PFSK-1 (cell line): Measurements from ENCODE around the gene FLRT1.

Experiments used
- FOXP2 ChIP-seq: optimal IDR thresholded peaks from 2 replicates; pipeline ENCODE3; 2011; ENCODE audit warnings: borderline replicate concordance, control low read depth, inconsistent platforms; ENCODE audit not compliant: insufficient read depth; ENCODE audit errors: extremely low read length, extremely low read depth
- POLR2AphosphoS5 ChIP-seq: IDR thresholded peaks from 2 replicates; pipeline ENCODE4 v1.6.1; 2012; ENCODE audit warnings: low read depth, mild to moderate bottlenecking, control low read depth, low read length, moderate library complexity
- SIN3A ChIP-seq: IDR thresholded peaks from 2 replicates; pipeline ENCODE4 v1.6.1; 2012; ENCODE audit warnings: mild to moderate bottlenecking, low read length, moderate library complexity, borderline replicate concordance; ENCODE audit not compliant: insufficient read depth
- TAF1 ChIP-seq: IDR thresholded peaks from 2 replicates; pipeline ENCODE4 v1.6.1; 2012; ENCODE audit warnings: low read length, control low read depth, borderline replicate concordance; ENCODE audit not compliant: insufficient read depth
- TF ChIP-seq, protein P1 (sequence below), 2 experiments: IDR thresholded peaks; 2 replicates each; pipeline versions ENCODE4 v1.6.1 to v1.8.0; 2011 to 2012; ENCODE audit warnings: low read depth in 2 of 2, low read length in 2 of 2, control low read depth in 1 of 2, inconsistent platforms in 1 of 2, mild to moderate bottlenecking in 1 of 2, moderate library complexity in 1 of 2; ENCODE audit not compliant: insufficient read depth in 1 of 2

FLRT1 gene

DNA sequence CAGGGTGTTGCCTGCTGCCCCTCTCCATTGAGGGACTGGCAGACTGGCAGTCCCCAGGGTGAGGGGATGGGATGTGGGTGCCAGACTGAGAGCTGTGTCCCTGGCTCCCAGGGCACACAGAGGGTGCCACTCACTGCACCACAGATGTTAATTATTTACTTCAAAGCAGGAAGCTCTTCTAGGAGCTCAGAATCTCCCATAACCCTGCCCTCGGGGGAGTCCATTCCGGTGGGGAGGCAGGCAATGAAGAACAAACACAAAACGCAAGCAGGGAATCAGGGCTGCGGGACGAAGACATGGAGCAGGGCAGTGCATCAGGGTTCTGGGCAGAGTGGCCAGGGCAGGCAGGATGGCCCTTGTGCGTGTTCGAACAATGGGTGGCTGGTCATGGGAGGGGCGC is 24.4 kb upstream of the FLRT1 start:
- TF ChIP-seq POLR2AphosphoS5 (no peak), TAF1 (no peak), SIN3A (no peak), FOXP2 (no peak)
- TF ChIP-seq, protein P1, sequence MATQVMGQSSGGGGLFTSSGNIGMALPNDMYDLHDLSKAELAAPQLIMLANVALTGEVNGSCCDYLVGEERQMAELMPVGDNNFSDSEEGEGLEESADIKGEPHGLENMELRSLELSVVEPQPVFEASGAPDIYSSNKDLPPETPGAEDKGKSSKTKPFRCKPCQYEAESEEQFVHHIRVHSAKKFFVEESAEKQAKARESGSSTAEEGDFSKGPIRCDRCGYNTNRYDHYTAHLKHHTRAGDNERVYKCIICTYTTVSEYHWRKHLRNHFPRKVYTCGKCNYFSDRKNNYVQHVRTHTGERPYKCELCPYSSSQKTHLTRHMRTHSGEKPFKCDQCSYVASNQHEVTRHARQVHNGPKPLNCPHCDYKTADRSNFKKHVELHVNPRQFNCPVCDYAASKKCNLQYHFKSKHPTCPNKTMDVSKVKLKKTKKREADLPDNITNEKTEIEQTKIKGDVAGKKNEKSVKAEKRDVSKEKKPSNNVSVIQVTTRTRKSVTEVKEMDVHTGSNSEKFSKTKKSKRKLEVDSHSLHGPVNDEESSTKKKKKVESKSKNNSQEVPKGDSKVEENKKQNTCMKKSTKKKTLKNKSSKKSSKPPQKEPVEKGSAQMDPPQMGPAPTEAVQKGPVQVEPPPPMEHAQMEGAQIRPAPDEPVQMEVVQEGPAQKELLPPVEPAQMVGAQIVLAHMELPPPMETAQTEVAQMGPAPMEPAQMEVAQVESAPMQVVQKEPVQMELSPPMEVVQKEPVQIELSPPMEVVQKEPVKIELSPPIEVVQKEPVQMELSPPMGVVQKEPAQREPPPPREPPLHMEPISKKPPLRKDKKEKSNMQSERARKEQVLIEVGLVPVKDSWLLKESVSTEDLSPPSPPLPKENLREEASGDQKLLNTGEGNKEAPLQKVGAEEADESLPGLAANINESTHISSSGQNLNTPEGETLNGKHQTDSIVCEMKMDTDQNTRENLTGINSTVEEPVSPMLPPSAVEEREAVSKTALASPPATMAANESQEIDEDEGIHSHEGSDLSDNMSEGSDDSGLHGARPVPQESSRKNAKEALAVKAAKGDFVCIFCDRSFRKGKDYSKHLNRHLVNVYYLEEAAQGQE (IDR thresholded peaks at IDR 0.05; ENCODE audit: insufficient read depth in 1 of 2, low read depth in 2 of 2, low read length in 2 of 2): no peak

DNA sequence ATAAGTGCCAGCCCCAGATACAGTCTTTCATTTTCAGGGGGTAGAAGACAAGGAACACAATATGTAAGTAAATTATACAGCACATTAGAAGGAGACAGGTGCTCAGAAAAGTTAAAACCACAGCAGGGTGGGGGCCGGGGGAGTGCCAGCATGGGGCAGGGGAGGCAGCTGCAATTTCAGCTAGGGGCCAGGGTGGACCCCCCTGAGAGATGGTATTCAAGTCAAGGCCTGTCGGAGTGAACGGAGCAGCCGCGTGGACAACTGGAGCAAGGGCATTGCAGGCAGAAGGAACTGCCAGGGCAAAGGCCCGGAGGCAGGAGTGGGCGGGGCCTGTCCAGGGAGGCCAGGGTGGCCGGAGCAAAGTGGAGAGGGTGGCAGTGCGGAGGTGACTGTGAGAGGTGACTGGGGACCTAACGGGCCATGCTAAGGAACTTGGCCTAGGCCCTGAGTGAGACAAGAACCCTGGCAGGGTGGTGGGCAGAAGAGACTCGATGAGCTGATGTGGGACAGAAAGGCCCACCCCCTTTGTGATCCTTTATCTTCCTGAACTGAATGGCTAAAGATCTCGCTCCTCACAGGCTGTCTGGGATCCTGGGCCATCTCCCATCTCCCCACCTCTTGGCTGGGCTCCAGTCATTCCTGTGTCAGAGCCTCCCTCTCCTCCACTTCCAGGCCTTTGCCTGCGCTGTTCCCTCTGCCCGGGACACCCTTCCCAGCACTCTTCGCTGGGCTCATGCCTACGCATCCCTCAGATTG is 22.4 kb upstream of the FLRT1 start:
- TF ChIP-seq, protein P1 (IDR thresholded peaks at IDR 0.05; ENCODE audit: insufficient read depth in 1 of 2, low read depth in 2 of 2, low read length in 2 of 2): no peak
- no peak for TF ChIP-seq POLR2AphosphoS5
- no peak for TF ChIP-seq TAF1
- no peak for TF ChIP-seq FOXP2
- TF ChIP-seq SIN3A: no peak

- TF ChIP-seq TAF1 (no peak), POLR2AphosphoS5 (no peak), FOXP2 (no peak), SIN3A (no peak)
- TF ChIP-seq, protein P1 (IDR thresholded peaks at IDR 0.05; ENCODE audit: insufficient read depth in 1 of 2, low read depth in 2 of 2, low read length in 2 of 2): no peak
These were observed 21.4 kb upstream of the FLRT1 start for GRCh38 chr11:64014356-64014755.

DNA sequence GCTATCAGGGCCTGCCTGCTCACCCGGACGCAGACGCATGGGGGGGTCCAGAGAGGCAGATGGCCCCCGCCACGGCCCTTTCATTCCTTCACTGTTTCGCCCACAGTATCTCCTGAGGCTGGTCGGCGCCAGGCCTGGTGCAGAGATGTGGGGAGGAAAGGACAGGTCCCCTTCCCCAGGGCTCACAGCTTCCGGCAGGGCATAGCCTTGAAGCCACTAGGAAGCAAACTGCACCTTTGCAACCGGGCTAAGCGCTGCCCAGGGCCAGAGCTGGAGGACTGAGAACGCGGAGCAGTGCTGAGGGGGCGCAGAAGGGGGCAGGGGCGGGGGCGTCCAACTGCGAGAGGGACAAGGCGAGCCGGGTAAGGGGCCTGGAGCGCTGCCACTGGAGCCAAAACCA is 20.2 kb upstream of the FLRT1 start:
- TF ChIP-seq, protein P1 (IDR thresholded peaks at IDR 0.05; ENCODE audit: insufficient read depth in 1 of 2, low read depth in 2 of 2, low read length in 2 of 2): no peak
- TF ChIP-seq FOXP2: no peak
- TF ChIP-seq TAF1: no peak
- TF ChIP-seq POLR2AphosphoS5: no peak
- TF ChIP-seq SIN3A: no peak
